Stimulated activated naive CD8-positive, alpha-beta T cell treated with anti-CD3 and anti-CD28 coated beads, Interleukin-15, Interleukin-2, amounts not matched to agents 100 U/mL and 50 U/mL, for 24 hours (primary cell): ENCODE data around the gene ALOX12B.
"Not testable (repeated sequence)": the region's sequence is repeated elsewhere in the genome, so short reads cannot be mapped to it uniquely, and the experiment has no call there.

Experiments used
- ATAC-seq: fragments of 150-1000 bp; cut with Tn5 transposase; one replicate; pipeline ENCODE4 v1.10.0; 2021
- DNase-seq: peaks from one replicate; pipeline ENCODE4 v3.0.0; 2021

The ALOX12B gene

GRCh38 chr17:8044819-8045810, 42.4 kb downstream of the ALOX12B start:
- DNase-seq (no peak), ATAC-seq (no peak)

- no peak for ATAC-seq
- DNase-seq = no peak
Measured at GRCh38 chr17:8041979-8042378, 45.5 kb downstream of the ALOX12B start.

GRCh38 chr17:8041249-8041928, 46.1 kb downstream of the ALOX12B start:
- ATAC-seq (peak; percentile 24), DNase-seq (peak; percentile 41)

GRCh38 chr17:8039611-8040168, 47.8 kb downstream of the ALOX12B start:
- DNase-seq = no peak
- no peak for ATAC-seq

GRCh38 chr17:8038954-8039610, 48.4 kb downstream of the ALOX12B start, which contains the start of gene ALOX15B:
Gene ALOX15B (plus strand): TSS chr17:8039059. CDS start chr17:8039156, 97 bp downstream.
- ATAC-seq (peak; percentile 37), DNase-seq (no peak)

GRCh38 chr17:8032442-8032841, 55.1 kb downstream of the ALOX12B start:
- DNase-seq = no peak

GRCh38 chr17:8031950-8032349, 55.6 kb downstream of the ALOX12B start:
- ATAC-seq (no peak), DNase-seq (no peak)

More at GRCh38 chr17:8032442-8032841, 55.1 kb downstream of the ALOX12B start:
- no peak for ATAC-seq

- DNase-seq (no peak), ATAC-seq (no peak)
Measured at GRCh38 chr17:8031261-8031661, 56.3 kb downstream of the ALOX12B start.

GRCh38 chr17:8029121-8029520, 58.4 kb downstream of the ALOX12B start:
- no peak for ATAC-seq
- DNase-seq = no peak

GRCh38 chr17:8025176-8025911, 62.2 kb downstream of the ALOX12B start:
- ATAC-seq (no peak), DNase-seq (no peak)

GRCh38 chr17:8024161-8024560, 63.4 kb downstream of the ALOX12B start:
- not testable (repeated sequence) for DNase-seq, ATAC-seq
